GM19351 (cell line): ENCODE results near the gene HSPA1A.
"Not testable (repeated sequence)": the region's sequence is repeated elsewhere in the genome, so short reads cannot be mapped to it uniquely, and the experiment has no call there.

ENCODE experiments used
- ATAC-seq: cut with Tn5 transposase; IDR thresholded peaks from one replicate; pipeline ENCODE4 v1.9.1; 2021; ENCODE audit warnings: mild to moderate bottlenecking, moderate library complexity; ENCODE audit not compliant: unreplicated experiment

HSPA1A gene

DNA sequence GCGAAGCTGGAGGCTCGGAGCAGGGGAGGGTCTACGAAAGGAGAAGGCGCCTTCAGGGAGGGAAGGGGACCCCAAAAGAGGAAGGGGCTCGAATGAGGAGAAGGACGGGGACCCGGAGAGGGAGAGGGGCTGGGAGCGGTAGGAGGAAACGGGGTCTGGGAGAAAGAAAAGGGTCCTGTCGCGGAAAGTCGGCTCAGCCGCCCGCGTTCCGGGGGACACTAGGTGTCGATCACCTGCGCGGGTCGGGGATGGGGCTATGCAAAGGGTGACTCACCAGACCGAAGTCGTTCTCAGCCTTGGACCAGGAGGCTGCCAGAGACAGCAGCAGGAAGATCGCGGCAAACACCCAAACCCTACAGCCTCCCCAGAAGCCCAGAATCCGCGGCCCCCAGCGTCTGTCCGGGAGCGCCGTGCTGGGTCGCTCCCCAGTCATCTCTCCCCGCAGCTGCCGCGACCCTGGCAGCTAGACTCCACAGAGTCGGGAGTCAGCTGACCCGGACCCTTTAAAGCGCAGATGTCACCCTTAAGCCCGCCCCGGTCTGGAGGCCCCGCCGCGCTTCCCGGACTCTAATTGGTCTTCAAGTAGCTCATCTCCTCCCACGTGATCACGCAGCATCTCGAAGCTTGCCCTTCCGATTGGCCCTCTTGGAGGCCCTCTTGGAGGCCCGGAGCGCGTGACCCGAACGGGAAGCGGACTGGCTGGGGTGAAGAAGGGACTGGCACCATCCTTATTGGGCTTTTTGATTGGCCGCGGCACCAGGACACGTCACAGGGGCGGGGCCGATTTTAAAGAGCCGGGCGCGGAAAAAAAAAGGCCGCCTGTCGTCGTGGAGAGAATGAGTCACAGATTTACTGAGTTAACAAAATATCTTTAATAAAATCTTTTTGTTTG is 47.2 kb downstream of the HSPA1A start, which contains the start of gene NEU1:
Gene NEU1, minus strand, starts transcription at position 478 of the 892 bp plus-strand sequence. Its CDS starts 45 bp downstream, at position 433.
- ATAC-seq = peak; percentile 93

DNA sequence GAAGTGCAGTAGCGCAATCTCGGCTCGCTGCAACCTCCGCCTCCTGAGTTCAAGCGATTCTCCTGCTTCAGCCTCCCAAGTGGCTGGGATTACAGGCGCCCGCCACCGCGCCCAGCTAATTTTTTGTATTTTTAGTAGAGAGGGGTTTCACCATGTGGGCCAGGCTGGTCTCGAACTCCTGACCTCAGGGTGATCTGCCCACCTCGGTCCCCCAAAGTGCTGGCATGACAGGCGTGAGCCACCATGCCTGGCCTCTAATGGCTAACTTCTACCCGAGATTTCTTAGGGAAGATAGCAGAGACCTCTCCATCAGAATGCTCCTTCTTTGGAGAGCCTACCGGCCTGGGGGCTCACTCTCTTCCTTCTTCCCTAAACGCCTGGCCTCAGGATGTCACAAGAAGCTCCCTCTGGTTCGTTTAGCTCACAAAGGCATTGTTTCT is 48.8 kb downstream of the HSPA1A start:
- not testable (repeated sequence) for ATAC-seq

DNA sequence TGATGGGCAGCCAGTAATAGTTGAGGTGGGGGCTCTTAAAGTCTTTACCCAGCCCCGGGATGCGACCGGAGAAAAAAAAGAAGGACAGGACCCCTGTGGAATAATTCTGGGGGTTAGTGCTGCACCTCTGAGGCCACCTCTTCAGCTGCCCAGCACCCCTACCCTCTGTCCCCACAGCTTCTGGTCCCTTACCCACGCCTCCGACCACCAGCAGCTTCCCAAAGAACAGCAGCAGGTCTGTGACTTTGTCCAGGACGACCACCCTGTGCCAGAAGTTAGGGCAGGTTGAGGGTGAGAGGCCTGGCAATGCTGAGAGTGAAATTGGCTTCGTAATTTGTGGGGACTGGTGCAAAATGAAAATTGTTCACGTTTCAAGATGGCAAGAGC is 49.5 kb downstream of the HSPA1A start:
- no peak for ATAC-seq

DNA sequence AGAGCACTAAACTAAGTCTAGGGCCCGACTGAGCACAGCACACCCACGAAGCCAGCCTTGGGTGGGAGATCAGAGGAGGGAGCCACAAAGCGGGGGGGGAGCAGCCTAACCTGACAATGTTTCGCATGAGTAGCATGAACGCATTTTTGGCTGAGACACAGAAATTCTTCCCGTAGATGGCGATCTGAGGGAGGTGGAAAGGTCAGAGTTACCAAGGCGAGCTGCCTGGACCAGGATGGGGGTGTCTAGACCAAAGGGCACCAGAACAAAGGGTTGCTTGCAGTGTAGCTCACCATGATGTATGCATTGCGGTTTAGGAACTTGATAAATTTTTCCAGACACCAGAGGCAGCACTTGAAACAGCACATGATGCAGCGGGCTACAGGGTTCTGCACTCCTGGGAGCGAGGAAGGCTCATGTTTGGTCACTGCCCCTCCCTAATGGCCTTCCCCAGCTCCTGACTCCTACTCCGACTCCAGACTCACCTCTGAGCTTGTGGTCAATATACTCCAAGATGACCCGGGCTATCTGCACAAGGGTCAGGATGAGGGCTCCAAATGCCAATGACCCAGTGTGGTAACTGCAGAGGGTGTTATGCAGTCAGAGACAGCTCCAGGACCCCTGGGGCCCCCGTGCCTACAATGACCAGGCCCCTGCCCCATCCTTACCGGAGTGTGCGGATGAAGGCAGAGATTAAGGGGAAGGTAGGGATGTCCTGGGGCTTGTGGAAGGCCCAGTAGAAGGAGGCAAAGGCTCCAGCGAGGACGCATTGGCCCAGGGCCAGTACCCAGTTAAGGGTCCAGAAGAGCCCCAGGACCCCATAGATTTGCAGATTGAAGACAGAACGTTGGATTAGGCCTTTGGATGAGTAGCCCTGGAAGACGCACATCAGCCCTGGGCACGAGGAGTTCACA is 50.1 kb downstream of the HSPA1A start:
- no peak for ATAC-seq
